Measurements from ENCODE around the gene L3MBTL4.

Gene L3MBTL4

GRCh38 chr18:5955861-5956260, 458.9 kb downstream of the L3MBTL4 start:
- H3K4me3 ChIP-seq (ENCODE audit: low read depth, low read length) = no peak overlapping the region
- no peak for DNase-seq (ENCODE audit: low read depth)
- TF ChIP-seq CTCF (IDR thresholded peaks at IDR 0.05; ENCODE audit: insufficient read depth, low read depth, low read length, missing control alignments) = no peak

GRCh38 chr18:5951515-5952091, 463.1 kb downstream of the L3MBTL4 start:
- no peak for TF ChIP-seq CTCF (IDR thresholded peaks at IDR 0.05; ENCODE audit: insufficient read depth, low read depth, low read length, missing control alignments)
- H3K4me3 ChIP-seq (ENCODE audit: low read depth, low read length) = no peak overlapping the region
- DNase-seq (ENCODE audit: low read depth) = no peak

GRCh38 chr18:5948781-5949180, 465.9 kb downstream of the L3MBTL4 start:
- H3K4me3 ChIP-seq (ENCODE audit: low read depth, low read length) = no peak overlapping the region
- no peak for TF ChIP-seq CTCF (IDR thresholded peaks at IDR 0.05; ENCODE audit: insufficient read depth, low read depth, low read length, missing control alignments)
- no peak for DNase-seq (ENCODE audit: low read depth)

GRCh38 chr18:5948237-5948636, 466.5 kb downstream of the L3MBTL4 start:
- TF ChIP-seq CTCF (IDR thresholded peaks at IDR 0.05; ENCODE audit: insufficient read depth, low read depth, low read length, missing control alignments) = no peak
- H3K4me3 ChIP-seq (ENCODE audit: low read depth, low read length) = no peak overlapping the region
- DNase-seq (ENCODE audit: low read depth) = no peak

GRCh38 chr18:5944448-5944847, 470.3 kb downstream of the L3MBTL4 start:
- DNase-seq (ENCODE audit: low read depth) = no peak
- no peak for TF ChIP-seq CTCF (IDR thresholded peaks at IDR 0.05; ENCODE audit: insufficient read depth, low read depth, low read length, missing control alignments)
- no peak overlapping the region for H3K4me3 ChIP-seq (ENCODE audit: low read depth, low read length)

- DNase-seq (ENCODE audit: low read depth) = no peak
- H3K4me3 ChIP-seq (ENCODE audit: low read depth, low read length) = no peak overlapping the region
- no peak for TF ChIP-seq CTCF (IDR thresholded peaks at IDR 0.05; ENCODE audit: insufficient read depth, low read depth, low read length, missing control alignments)
These were observed 471.2 kb downstream of the L3MBTL4 start for GRCh38 chr18:5943514-5943913.

- H3K4me3 ChIP-seq (ENCODE audit: low read depth, low read length) = no peak overlapping the region
- no peak for TF ChIP-seq CTCF (IDR thresholded peaks at IDR 0.05; ENCODE audit: insufficient read depth, low read depth, low read length, missing control alignments)
- no peak for DNase-seq (ENCODE audit: low read depth)
These were observed 472.1 kb downstream of the L3MBTL4 start for GRCh38 chr18:5942591-5942990.

Data from GM12865 (cell line).